NCI-H2081 treated with DMSO at 0.1 percent for 48 hours (cell line): ENCODE results near the gene GPR152.

Experiments
- DNase-seq: peaks from one replicate; lab custom pipeline; 2025; lab: John Stamatoyannopoulos, UW

GPR152 gene

GRCh38 chr11:67452141-67452952 lies at the start of gene GPR152:
Gene GPR152, minus strand, starts transcription at chr11:67452729. Its CDS starts 5 bp downstream, at chr11:67452724.
- DNase-seq, result no peak

- no peak for DNase-seq
Measured at GRCh38 chr11:67501854-67502253, 49.3 kb upstream of the GPR152 start.

GRCh38 chr11:67500831-67501715 lies 48.5 kb upstream of the GPR152 start:
- DNase-seq, result no peak

GRCh38 chr11:67500484-67500821 lies 47.9 kb upstream of the GPR152 start:
- no peak for DNase-seq

GRCh38 chr11:67499808-67500483 lies 47.4 kb upstream of the GPR152 start:
- DNase-seq, result no peak

- no peak for DNase-seq
Measured at GRCh38 chr11:67498544-67498972, 46.0 kb upstream of the GPR152 start.

- no peak for DNase-seq
Measured at GRCh38 chr11:67497656-67498291, 45.2 kb upstream of the GPR152 start.

- no peak for DNase-seq
Measured at GRCh38 chr11:67496113-67496512, 43.6 kb upstream of the GPR152 start.

- DNase-seq, result no peak
Measured at GRCh38 chr11:67495234-67496005, 42.9 kb upstream of the GPR152 start.

- DNase-seq, result no peak
Measured at GRCh38 chr11:67494371-67495233, 42.1 kb upstream of the GPR152 start.

GRCh38 chr11:67493548-67494370 lies 41.2 kb upstream of the GPR152 start:
- no peak for DNase-seq

- no peak for DNase-seq
Measured at GRCh38 chr11:67492801-67493547, 40.4 kb upstream of the GPR152 start.

GRCh38 chr11:67492069-67492727 lies 39.7 kb upstream of the GPR152 start:
- no peak for DNase-seq

- DNase-seq, result no peak
Measured at GRCh38 chr11:67491276-67492068, 38.9 kb upstream of the GPR152 start.

GRCh38 chr11:67490727-67491065 lies 38.2 kb upstream of the GPR152 start:
- no peak for DNase-seq

- no peak for DNase-seq
Measured at GRCh38 chr11:67489885-67490726, 37.6 kb upstream of the GPR152 start.
